ENCODE data around the gene CHIT1. TPM values are rescaled to one million over a fixed set of nuclear protein-coding genes. Genes with fewer than 3 reads are reported as not detected.

CHIT1 gene
- total and polyA plus RNA-seq, 2 of the 8 experiments (the other 6 are each of a cell fraction or from before 2014, with no cell fraction given), result not detected

- CTCF ChIA-PET (ENCODE audit: partially characterized antibody), result interaction anchor here (0.9 to 39.0 kb wide), 7 partner anchors 13 to 236 kb away, joined by 3 to 785 read pairs (median 30); partner anchors contain the start of gene BTG2
- H4K20me1 ChIP-seq (replicated peaks in 1 of 2; ENCODE audit: control insufficient read depth in 1 of 2, insufficient read depth in 2 of 2, low read length in 2 of 2), result no peaks in the 10 kb centered on the region
- 86% methylated on average over 8 of the region's 11 CpGs; no CpG with 5 or more reads in 1 of the 2 experiments for WGBS, 2 experiments (ENCODE audit: extremely low coverage in 1 of 2, insufficient coverage in 1 of 2, insufficient read length in 1 of 2, insufficient replicate concordance in 2 of 2, low coverage in 1 of 2, low lambda C conversion rate in 2 of 2, missing lambda C conversion rate in 1 of 2)
- H3K4me1 ChIP-seq (replicated peaks in 1 of 4; ENCODE audit: control insufficient read depth in 3 of 4, insufficient read depth in 4 of 4, low read length in 3 of 4), result peaks cover 3 to 17% (median 9%) of the 10 kb centered on the region in 4 experiments
- H4K8ac ChIP-seq (ENCODE audit: extremely low read depth, insufficient read depth, low read length), result no peak overlapping the region
- H3K23me2 ChIP-seq (ENCODE audit: low read depth, low read length), result no peaks in the 10 kb centered on the region; the same call in 1 of the 2 replicates
- no peak overlapping the region for H2BK15ac ChIP-seq (ENCODE audit: low read length)
- no peak overlapping the region for H3K18ac ChIP-seq (ENCODE audit: extremely low read depth, low read length)
- POLR2A ChIA-PET (ENCODE audit: partially characterized antibody), result no interaction called here
- H2BK120ac ChIP-seq (replicated peaks; ENCODE audit: low read depth, low read length), result no peak overlapping the region
- H3K79me1 ChIP-seq (ENCODE audit: low read depth, low read length), result no peaks in the 10 kb centered on the region
- H3K14ac ChIP-seq (ENCODE audit: insufficient read length), result no peak overlapping the region
- H4K91ac ChIP-seq (replicated peaks; ENCODE audit: insufficient read length, low read length), result no peak overlapping the region
- H3K23ac ChIP-seq (ENCODE audit: insufficient read length), result no peak overlapping the region
- H3K9me3 ChIP-seq (ENCODE audit: insufficient read depth in 2 of 2, low read depth in 1 of 2, low read length in 1 of 2), result no peaks in the 10 kb centered on the region
- H3K4ac ChIP-seq (replicated peaks; ENCODE audit: insufficient read length, low read depth, low read length), result no peak overlapping the region
- H2AK5ac ChIP-seq (ENCODE audit: low read depth, low read length), result no peak overlapping the region
- no peak overlapping the region for H2BK12ac ChIP-seq (ENCODE audit: low read depth, low read length)
- H3K36me3 ChIP-seq (ENCODE audit: control insufficient read depth in 2 of 4, insufficient read depth in 4 of 4, low read length in 3 of 4), result no peaks in the 10 kb centered on the region
- H3K56ac ChIP-seq (replicated peaks; ENCODE audit: insufficient read length, low read depth, low read length), result no peak overlapping the region
- H4K5ac ChIP-seq (ENCODE audit: insufficient read length, low read depth, low read length), result no peak overlapping the region
- H2BK5ac ChIP-seq (ENCODE audit: low read depth, low read length), result no peak overlapping the region
- H3K4me2 ChIP-seq (ENCODE audit: insufficient read depth in 1 of 2, low read depth in 2 of 2, low read length in 2 of 2), result no peak overlapping the region
- H3K4me3 ChIP-seq (ENCODE audit: extremely low read depth in 1 of 4, insufficient read depth in 2 of 4, low read depth in 3 of 4, low read length in 4 of 4), result no peak overlapping the region
- no peak overlapping the region for H3K27ac ChIP-seq (ENCODE audit: low read depth, low read length)
- peaks cover 0 to 34% (median 10%) of the 10 kb centered on the region in 4 experiments; a peak in 5 of 7 replicates for H3K27me3 ChIP-seq (replicated peaks in 1 of 4; ENCODE audit: control insufficient read depth in 3 of 4, extremely low read depth in 1 of 4, insufficient read depth in 3 of 4, low read length in 3 of 4)
- no peak overlapping the region for H3K9ac ChIP-seq (replicated peaks in 1 of 4; ENCODE audit: extremely low read depth in 1 of 4, low read depth in 3 of 4, low read length in 3 of 4)
- no peak overlapping the region for H2BK20ac ChIP-seq (ENCODE audit: low read length)
- H3K79me2 ChIP-seq (ENCODE audit: control insufficient read depth in 1 of 2, insufficient read depth in 2 of 2, low read length in 2 of 2), result no peaks in the 10 kb centered on the region
- FAIRE-seq, result no peak
- DNase-seq (ENCODE audit: low read depth in 1 of 2, low spot score in 2 of 2), result no peak
- no peak overlapping the region for H2AFZ ChIP-seq (ENCODE audit: low read length)
- TF ChIP-seq KDM4A (IDR thresholded peaks at IDR 0.05; ENCODE audit: low read depth, low read length, severe bottlenecking), result no peak
- no peak for TF ChIP-seq USF2 (IDR thresholded peaks at IDR 0.05; ENCODE audit: low read length)
- no peak for TF ChIP-seq ATF2 (IDR thresholded peaks at IDR 0.05; ENCODE audit: low read length)
- no peak for TF ChIP-seq CBX5 (IDR thresholded peaks at IDR 0.05; ENCODE audit: low read depth, low read length)
- no peak for TF ChIP-seq RXRA (IDR thresholded peaks at IDR 0.05; ENCODE audit: insufficient read depth, low read depth, low read length)
- no peak for TF ChIP-seq TEAD4 (IDR thresholded peaks at IDR 0.05; ENCODE audit: low read depth, low read length)
- no peak for TF ChIP-seq SIX5 (IDR thresholded peaks at IDR 0.05; ENCODE audit: low read depth, low read length)
Measured at GRCh38 chr1:203275656-203276272, 46.3 kb upstream of the CHIT1 start.

All from H1 (cell line).